SKM-1 treated with dmso at 0.1 percent for 144 hours (cell line): ENCODE data around the gene FAM170B.

ENCODE experiments used
- DNase-seq: peaks from one replicate; lab custom pipeline; 2025; ENCODE audit not compliant: unreplicated experiment; lab: John Stamatoyannopoulos, UW

Gene FAM170B

DNA sequence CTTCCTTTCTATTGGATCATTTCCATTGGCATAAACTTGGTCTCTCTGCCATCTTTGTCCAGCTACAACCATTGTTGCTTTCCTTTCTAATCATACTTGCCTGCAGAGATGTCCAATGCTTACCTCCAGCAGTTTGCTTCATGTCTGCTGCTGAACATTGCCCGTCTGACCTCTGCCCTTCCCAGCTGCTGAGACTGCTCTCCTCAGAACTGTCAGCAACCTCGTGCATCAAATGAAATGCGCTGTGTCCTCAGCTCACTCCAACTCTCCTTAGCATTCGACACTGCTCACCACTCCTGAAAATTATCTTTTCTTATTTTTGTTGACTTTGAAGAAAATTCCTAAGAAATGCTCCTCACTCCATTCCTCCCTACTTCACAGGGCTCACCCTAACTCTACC, 5.0 kb downstream of the FAM170B start:
- DNase-seq, result no peak

DNA sequence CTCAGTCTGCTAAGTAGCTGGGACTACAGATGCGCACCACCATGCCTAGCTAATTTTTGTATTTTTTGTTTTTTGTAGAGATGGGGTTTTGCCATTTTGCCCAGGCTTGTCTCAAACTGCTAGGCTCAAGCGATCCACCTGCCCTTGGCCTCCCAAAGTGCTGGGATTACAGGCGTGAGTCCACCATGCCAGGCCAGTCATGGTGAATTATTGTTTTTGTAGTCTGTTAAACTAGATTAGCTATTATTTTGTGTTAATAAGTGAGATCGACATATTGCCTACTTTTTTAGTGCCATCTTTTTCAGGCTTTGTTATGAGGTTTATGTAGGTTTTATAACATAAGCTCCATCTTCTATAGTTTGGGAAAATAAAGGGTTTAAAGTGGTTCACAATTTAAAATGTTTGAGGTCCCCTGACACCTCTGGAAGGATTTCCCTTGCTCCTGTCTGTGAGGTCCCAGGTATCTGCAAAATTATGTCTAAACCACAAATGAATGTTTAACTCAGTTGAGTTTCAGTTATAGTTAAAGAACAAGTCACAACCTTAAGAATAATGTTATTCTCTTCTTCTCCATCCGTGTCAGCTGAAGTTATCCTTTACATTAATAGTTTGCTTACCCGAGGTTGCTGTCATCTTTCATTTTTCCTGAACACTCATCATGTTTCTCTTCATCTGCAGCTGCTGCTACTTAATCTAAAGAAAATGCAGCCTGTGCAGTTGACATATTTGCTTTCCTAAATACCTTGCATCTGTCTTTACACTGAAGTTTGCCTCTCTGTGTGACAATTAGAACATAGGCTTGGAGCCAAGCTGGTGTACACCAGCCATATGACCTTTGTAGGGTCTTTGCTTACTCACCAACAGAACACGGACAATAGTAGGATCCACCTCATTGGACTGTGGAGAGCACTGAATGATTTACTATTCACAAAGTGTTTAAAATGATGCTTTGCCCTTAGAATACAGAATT, 9.6 kb downstream of the FAM170B start:
- no peak for DNase-seq

DNA sequence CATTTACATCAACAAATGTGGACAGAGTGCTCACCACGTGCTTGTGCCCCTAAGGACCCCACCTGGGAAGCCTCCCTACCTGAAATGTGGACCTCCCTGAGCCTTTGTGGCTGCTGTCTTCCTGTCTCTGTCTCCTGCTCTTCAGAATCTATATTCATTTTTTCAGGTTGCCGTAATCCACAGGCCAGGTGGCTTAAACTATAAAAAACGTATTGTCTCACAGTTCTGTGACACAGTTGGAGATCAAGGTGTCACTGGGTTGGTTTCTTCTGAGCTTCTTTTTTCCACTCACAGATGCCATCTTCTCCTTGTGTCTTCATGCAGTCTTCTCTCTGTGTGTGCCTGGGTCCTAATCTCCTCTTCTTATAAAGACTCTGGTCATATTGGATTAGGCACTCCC, 12.9 kb downstream of the FAM170B start:
- DNase-seq, result no peak

GRCh38 chr10:49119746-49120145, 14.1 kb downstream of the FAM170B start:
- no peak for DNase-seq

GRCh38 chr10:49118430-49119074, 15.3 kb downstream of the FAM170B start:
- DNase-seq, result no peak

GRCh38 chr10:49117376-49118070, 16.3 kb downstream of the FAM170B start:
- no peak for DNase-seq

DNA sequence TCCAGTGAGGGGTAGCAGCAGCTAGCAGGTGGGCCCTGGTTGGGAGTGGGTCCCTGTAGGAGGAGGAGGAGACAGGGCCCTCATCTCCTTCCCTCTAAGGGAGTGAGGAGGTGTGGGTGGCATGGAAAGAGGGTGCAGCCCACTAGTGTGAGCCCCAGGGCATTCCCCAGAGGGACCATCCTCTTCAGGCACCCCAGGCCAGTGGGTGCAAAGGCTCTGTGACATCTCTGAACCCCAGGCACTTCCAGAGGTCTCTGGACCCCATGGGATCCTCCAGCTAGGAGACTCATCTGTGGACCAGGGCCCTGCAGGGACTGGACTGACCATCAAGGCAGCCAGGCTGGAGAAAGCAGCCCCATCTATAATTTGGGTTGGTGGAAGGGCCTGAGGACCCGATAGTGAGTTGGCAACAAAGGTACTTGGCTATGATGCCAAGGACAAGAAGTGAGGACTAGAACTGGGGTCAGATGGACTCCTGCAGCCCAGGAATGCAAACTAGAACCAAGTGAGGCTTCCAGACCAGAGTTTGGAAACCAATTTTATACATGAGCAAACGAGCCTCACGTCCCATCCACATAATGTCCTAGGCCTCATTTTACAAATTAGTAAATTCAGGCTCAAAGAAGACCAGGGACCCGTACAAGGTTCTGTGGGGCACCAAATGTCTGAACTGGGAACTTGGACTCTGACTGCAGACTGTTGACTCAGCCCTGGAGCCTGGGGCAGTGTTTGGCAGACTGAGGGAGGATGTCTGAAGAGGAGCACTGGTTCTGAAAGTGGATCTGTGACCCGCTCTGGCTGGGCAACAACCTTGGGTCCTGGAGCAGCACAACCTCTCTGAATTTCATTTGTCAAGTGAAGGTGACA, 17.1 kb downstream of the FAM170B start:
- no peak for DNase-seq

- DNase-seq, result no peak
These were observed 17.9 kb downstream of the FAM170B start for GRCh38 chr10:49115796-49116508.

- no peak for DNase-seq
These were observed 18.6 kb downstream of the FAM170B start, which contains the start of gene VSTM4 for GRCh38 chr10:49115015-49115795. Gene VSTM4, minus strand, starts transcription at chr10:49115522. Its CDS starts 37 bp downstream, at chr10:49115485.

DNA sequence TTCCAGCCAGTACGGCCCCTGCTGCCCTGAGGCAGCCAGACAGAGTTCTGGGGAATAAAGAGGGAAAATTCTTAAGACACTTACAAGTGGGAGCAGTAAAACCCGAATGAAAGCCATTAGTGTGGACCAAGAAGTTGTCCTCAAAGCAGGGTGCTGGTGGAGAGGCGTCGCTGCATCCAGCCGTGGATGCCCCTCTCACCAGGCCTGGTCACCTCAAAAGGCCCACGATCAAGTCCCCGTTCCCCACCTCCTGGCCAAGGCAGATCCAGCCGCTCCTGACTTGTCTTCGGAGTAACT, 19.2 kb downstream of the FAM170B start:
- DNase-seq, result no peak

DNA sequence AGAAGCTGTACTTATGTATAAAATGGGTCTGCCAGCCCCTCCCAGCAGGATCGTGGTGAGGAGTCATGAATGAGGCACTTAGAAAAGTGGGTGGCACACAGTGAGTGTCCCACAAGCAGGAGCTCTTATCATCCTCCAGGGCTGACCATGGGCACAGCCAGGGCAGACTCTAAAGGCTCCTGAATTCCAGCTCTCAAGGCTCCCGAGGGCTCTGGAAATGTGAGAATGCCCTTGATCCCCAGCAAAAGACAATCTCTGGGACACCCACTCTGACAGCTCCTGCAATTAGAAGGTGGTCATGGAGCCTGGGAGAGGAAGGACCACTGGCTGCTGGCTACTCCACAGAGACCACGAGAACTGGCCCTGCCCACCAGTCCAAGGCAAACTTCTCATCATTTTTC, 20.1 kb downstream of the FAM170B start:
- DNase-seq, result no peak

GRCh38 chr10:49112851-49113250, 21.0 kb downstream of the FAM170B start:
- DNase-seq, result no peak

DNA sequence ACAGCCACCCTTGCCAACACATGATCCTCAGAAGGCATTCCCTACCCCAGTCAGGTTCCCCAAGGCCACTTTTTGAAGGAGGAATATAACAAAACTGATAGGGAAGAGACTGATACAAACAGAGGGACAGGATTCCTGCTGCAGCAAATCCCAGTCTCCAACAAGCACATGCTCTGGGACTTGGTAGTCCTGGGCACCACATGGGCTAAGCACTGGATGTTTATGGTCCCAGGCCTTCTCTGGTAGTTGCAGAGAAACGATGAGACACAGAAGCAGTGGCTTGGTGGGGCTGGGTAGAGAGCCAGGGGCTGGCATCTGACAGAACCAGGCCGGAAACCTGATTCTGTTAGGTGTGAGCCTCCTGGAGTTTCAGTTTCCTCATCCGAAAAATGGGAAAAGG, 21.7 kb downstream of the FAM170B start:
- no peak for DNase-seq

DNA sequence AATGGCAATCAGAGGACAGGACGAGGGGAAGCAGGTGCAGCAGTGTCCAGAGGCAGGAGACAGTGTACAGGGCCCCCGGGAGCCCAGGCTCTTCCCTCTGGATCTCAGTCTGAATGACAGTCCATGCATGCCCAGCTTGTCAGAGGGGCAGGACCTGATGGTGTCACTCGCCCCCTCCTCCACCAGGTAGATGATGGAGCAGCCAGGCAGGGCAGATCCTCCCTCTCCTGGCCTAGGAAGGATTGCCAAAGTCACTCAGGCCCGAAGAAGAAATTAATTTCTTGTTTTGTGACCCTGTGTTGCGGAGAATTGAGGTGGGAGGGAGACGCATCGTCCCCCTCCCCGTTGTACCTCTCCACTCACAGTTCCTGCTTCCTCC, 22.5 kb downstream of the FAM170B start:
- no peak for DNase-seq

GRCh38 chr10:49110684-49111319, 23.0 kb downstream of the FAM170B start:
- DNase-seq, result no peak

DNA sequence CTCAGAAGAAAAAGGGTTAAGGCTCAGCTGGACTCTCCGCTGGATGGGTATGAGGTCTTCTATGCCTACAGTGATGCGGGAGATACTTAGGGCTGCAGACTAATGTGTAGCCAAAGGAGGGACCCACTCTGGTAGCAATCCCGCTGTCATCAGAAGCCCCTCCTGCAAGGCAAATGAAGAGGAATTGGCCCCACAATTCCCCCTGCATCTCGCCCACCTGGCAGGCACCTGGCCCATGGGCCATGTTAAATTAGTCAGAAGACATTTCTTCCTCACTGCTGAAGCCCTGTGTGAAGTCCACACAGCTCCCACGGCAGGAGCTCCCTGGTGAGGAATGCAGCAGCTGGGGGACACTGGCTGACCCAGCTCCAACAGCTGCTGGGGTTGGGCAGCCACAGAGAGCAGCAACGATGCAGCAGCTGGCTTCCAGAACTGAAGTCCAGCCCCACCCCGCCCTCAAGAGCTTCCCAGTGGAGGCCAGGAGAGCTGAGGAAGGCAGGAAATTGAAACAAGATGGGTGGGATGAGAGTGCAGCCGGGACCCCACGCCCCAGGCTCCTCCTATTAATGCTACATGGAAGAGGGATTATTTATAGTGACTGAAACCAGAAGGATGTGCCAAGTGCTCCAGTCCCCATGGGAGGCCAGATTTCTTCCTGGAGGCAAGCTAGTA, 24.0 kb downstream of the FAM170B start:
- DNase-seq, result no peak

- DNase-seq, result no peak
These were observed 25.2 kb downstream of the FAM170B start for GRCh38 chr10:49108656-49109055.

GRCh38 chr10:49107887-49108267, 25.9 kb downstream of the FAM170B start:
- DNase-seq, result no peak
